HEK293T (cell line): ENCODE measurements around the gene PHACTR2.

Experiments used
- BHLHE40 ChIP-seq: fragments of 450-650 bp; IDR thresholded peaks from 2 replicates; pipeline ENCODE4 v1.6.1; 2016; ENCODE audit warnings: mild to moderate bottlenecking, moderate library complexity, borderline replicate concordance
- SUZ12 ChIP-seq: fragments of 450-650 bp; IDR thresholded peaks from 2 replicates; pipeline ENCODE4 v1.6.1; 2016; ENCODE audit warnings: mild to moderate bottlenecking
- TF ChIP-seq, protein P1 (sequence below): fragments of 450-650 bp; IDR thresholded peaks from 2 replicates; pipeline ENCODE4 v1.6.1; 2016

DNA sequence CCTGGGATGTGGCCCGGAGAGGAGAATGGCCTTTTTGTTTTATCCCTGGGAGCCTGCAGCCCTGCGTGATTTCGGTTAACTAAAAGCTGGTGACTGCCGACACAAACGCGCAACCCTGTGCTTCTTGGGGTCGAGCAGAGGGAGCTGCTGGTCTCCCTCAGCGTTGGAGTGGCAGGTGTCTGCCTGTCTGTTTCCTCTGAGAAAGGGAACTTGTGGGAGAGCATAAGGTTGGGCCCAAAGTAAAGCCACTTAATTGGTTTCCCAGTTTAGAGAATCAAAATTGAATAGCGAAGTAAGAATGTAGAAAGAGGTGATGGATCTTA is 165.9 kb downstream of the PHACTR2 start:
- TF ChIP-seq, protein P1, sequence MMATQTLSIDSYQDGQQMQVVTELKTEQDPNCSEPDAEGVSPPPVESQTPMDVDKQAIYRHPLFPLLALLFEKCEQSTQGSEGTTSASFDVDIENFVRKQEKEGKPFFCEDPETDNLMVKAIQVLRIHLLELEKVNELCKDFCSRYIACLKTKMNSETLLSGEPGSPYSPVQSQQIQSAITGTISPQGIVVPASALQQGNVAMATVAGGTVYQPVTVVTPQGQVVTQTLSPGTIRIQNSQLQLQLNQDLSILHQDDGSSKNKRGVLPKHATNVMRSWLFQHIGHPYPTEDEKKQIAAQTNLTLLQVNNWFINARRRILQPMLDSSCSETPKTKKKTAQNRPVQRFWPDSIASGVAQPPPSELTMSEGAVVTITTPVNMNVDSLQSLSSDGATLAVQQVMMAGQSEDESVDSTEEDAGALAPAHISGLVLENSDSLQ: no peak
- no peak for TF ChIP-seq BHLHE40
- no peak for TF ChIP-seq SUZ12
